Stimulated activated CD4-positive, alpha-beta T cell treated with anti-CD3 and anti-CD28 coated beads, Interleukin-2, amount 100 ng/mL, for 24 hours (primary cell): ENCODE results near the gene GALC.

Source experiments
- DNase-seq, 2 donors: peaks; one replicate each; pipeline ENCODE4 v3.0.0-alpha.2; 2020

The GALC gene

GRCh38 chr14:88005978-88006851, 13.2 kb upstream of the GALC start:
- peak; percentile 57 to 70 for DNase-seq

- DNase-seq: no peak
Measured at GRCh38 chr14:88005050-88005481, 12.1 kb upstream of the GALC start, which contains the start of gene GPR65. Gene GPR65, plus strand, starts transcription at chr14:88005135. Its CDS starts 5,713 bp downstream, at chr14:88010848.

DNA sequence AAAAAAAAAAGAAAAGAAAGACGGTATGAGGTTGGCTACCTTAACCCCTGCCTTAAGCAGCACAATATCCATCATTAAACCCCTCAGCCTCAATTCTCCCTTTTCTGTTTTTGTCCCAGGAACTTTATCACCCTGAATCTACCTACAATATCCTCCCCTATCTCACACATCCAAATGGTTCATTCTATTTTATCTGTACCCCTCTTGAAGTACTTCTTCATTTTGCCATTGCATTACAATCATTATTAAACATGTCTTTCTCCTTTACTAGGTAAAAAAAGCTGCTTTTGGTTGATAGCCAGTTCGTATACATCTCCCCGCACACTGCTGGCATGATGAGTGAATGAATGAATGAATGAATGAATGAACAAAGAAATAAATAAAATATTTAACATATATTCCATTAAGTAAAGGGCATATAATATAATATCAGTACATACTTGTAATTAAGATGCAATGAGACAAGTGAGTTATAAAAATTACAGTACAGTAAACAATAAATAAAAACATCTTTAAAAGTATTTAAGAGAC, 11.6 kb upstream of the GALC start:
- no peak for DNase-seq

- DNase-seq: no peak
Measured at GRCh38 chr14:88003425-88003824, 10.4 kb upstream of the GALC start.

DNA sequence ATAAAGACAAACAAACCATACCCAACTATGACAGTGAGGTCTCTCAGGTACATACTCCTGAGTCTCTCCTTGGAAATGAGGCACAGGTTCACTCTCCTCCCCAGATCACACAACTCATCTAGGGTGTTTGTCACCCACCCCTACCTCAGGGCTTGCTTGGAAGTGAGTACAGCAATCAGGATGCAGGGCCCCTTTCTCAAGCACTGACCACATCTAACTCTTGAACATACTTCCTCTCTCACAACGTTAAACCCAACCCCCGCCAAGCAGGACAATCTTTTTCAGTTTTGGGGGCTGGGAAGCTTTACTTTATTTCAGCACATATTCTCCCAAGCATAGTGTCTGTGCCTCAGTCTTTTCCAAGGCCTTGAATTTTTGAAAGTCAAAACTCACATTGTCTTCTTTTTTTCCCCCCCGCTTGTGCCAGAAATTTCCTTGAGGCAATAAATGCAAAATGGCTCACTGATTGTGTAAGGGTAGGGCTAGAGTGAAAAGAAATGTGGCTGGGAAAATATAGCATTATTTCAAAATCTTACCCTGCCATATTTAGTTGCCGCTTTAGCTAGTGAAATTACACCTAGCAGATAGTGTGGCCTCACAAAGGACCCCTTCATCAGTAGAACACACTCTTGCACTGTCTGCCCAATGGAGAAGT, 9.6 kb upstream of the GALC start:
- DNase-seq: no peak

- DNase-seq: no peak
Measured at GRCh38 chr14:87999277-87999676, 6.3 kb upstream of the GALC start.

- no peak for DNase-seq
Measured at GRCh38 chr14:87998482-87998881, 5.5 kb upstream of the GALC start.

GRCh38 chr14:87996291-87996592, 3.3 kb upstream of the GALC start:
- DNase-seq: no peak

- DNase-seq: no peak
Measured at GRCh38 chr14:87995500-87996290, 2.7 kb upstream of the GALC start.

DNA sequence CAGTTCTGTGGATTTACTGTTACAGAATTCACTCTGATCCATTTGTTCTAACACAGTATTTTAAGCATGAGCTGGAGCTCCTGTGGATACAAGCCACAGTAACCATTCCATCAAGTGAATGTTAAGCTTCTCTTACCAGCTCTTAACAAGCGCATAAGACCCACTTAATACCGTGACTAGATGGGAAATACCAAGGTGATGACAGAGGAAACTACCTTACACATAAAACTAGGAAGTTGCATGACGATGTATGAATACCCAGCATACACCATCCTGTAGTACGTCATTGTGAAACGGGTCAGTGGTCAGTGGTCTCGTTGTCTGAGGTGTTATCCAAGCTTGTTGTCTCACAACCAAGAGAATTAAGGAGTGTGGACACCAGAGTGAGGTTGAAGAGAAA, 2.0 kb upstream of the GALC start:
- no peak for DNase-seq

GRCh38 chr14:87992346-87992717, 650 bp downstream of the GALC start:
- DNase-seq: no peak

DNA sequence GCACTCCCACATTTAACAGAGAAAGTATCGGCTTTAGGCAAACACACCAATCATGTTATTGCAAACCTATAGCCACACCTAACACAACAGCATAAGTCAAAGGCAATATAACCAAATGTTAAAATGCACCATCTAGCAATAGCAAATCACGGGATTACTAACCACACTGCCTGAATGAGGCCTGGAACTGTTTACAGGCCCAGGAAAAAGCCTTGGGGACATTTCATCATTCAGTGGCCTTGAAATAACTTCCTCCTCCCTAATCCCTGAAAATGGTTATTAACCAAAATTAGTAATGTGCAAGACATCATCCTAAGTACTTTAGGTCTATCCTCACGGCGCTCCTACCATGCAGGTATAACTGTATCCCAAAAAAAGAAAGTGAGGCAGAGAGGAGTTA, 2.3 kb downstream of the GALC start:
- no peak for DNase-seq

DNA sequence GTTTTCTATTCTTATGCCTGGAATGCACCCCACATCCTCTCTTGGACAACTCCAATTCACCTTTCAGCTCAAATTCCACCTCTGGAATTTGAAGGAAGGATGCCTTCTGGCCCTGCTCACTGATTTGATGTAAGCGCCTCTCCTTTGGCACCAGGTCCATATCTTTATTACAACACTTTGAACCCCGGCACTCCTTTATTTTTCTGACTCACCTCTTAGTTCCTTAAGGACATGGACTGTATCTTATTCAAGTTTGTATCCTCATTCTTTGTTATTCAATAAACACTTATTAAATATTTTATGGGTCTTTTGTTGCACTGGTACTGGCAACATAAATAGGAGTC, 3.1 kb downstream of the GALC start:
- no peak for DNase-seq

GRCh38 chr14:87989221-87989955, 3.6 kb downstream of the GALC start:
- DNase-seq: no peak

DNA sequence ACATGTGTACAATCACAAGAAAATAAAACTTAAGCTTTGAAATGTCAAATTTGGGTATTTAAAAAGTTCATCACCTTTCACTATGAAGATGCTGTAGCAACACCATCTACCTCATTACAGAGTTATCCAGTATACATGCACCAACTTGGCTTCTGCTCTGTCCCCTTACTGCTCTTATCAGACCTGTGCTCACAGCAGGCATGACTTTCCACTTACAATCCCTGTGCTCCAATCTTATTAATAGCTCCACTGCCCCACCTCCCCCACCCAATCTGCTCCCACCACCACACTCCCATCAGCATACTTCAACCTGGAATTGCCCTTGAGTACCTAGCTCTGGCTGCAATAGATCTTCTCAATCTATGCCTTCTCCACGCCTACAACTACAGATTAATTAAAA, 13.3 kb downstream of the GALC start:
- DNase-seq: no peak

DNA sequence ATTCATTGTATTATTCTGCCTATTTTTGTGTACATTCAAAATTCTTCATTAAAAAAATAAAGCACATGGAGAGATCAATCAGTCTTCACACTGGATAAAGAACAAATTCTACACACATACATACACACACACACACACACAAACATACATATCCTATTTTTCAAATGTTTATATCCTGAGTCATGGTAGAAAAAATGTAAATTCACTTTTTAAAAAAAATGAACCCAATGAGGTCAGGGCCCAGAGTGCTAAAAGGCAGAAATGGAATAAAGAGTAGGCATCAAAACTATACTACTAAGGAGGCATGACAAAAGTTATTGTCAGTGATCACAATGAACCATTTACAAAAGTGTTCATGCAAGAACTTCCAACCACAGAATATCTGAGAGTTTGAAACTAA, 17.3 kb downstream of the GALC start:
- no peak for DNase-seq

DNA sequence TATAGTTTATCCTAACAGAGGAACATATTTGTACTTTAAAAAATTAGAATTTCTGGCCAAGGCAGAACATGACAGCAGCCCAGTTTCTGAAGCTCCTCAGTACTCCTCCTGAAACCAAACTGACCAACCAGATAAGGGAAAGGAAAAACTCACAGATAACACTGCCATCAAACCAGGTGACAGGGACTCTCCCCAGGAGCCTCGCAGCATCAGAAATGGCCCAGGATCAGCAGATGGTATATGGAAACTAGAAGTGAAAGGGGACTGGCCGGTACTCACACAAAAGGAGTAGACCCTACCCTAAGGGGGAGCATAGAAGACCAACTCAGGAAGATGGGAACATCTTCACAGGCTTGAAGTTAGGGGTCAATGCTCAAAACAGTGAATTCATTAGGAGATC, 22.0 kb downstream of the GALC start:
- DNase-seq: no peak

GRCh38 chr14:87967496-87967895, 25.5 kb downstream of the GALC start:
- DNase-seq: no peak

GRCh38 chr14:87966816-87967215, 26.2 kb downstream of the GALC start:
- DNase-seq: no peak

DNA sequence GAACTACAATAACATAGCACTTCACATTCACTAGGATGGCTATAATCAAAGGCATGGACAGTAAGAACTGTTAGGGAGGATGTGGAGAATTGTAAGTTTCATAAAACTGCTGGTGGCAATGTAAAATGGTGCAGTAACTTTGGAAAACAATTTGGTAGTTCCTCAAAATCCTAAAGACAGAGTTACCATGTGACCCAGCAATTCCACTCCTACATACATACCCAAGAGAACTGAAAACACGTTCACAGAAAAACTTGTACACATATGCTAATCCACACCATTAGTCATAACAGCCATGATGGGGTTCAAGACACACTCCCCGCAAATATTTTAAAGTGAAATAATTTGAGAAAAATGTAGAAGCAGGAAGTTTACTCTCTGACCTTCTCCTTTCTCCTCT, 31.7 kb downstream of the GALC start:
- no peak for DNase-seq

- DNase-seq: no peak
Measured at GRCh38 chr14:87960013-87960787, 32.8 kb downstream of the GALC start.

DNA sequence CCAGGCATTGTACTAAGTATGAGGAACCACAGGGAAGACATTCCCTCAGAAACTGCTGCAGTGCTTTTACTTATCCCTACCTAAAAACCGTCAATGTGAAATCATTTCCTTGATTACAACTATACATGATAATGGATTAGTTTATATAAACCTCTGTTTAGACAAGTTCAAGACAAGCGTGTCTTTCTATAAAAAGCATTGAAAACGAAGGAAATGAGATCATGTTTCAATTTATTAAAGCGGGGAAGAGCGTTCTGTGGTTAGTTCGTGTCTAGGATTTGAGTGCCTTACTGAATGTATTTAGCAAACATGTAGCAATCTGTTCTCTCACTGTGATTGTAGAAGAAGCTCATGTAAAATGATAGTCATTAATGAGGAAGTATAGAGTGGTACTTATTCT, 37.5 kb downstream of the GALC start:
- no peak for DNase-seq
